Fibroblast of skin of abdomen (primary cell): ENCODE results near the gene AMBP.
"Not testable (repeated sequence)": the region's sequence is repeated elsewhere in the genome, so short reads cannot be mapped to it uniquely, and the experiment has no call there.

Experiments
- DNase-seq: peaks from one replicate; pipeline ENCODE4 v3.0.0-alpha.2; 2013

The AMBP gene

GRCh38 chr9:114091711-114092110, 13.6 kb upstream of the AMBP start:
- DNase-seq: no peak

DNA sequence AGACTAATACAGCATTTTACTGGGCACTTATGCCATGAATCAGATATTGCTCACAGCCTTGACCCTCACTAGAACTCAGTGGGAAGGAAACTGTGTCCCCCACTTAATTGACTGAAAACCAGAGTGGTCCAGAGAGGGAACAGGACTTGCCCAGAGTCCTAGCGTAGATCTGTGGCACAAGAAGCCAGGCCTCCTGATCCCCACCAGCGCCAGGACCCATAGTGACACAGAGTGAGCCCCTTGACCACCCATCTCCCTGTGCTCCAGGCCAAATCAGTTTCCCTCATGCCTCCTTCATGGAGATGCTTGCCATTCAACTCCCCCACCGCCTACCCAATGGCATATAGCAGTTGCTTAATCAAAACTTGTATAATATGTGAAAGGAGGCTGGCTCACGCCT, 12.7 kb upstream of the AMBP start:
- no peak for DNase-seq

DNA sequence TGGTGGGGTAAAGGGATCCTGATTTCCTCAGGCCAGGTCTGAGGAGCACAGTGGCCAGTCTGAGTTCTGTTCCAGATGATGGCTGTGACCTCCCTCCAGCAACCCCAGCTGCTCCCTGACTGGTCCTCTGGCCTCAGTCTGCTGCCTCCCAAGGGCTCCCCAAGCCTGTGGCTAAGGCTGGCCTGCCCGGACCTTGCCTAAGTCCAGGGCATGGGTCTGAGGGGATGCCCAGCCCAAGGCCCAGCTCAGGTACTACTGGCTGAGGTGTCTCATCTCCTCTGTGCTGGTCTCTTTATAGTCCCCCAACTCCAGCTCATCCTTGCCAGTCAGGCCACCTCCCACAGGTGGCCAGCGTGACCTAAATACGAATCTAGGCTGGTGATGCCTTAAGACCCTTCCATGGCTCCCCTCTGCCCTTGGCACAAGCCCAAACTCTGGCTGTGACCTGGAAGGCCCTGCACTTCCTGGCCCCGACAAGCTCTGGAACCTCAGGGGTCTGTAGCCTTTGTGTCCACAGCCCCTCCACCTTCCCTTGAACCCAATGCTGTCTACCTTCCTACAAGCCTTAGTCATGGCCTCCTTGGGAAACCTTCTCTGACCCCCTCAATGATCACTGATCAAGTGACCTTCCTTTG, 11.2 kb upstream of the AMBP start:
- DNase-seq: no peak

DNA sequence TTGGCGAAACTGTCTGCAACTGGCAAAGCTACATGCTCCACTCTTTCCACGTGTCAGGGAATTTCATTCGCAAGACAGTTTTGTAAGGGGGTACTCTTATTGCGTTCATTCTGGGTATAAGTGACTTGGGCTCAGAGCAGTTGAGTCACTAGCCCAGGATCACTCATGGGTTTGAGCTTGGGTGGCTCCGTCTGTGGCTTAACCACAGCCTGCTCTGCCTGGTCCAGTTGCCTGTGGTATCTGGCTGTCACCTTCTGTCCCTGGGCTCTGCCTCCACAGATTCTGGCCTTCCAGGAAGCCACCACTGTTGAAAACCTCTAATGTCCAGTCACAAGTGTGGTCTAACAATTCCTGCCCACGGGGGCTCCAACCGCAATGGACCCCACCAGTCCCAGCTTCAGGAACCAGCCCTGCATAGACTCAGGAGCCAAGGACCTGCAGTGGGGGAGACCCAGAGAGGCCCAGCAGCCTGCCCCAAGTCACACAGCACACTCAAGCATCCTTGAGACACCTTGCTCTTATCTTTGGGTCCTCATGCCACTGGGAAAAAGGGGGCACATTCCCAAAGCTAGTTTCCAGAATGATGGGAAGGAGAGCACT, 10.6 kb upstream of the AMBP start:
- no peak for DNase-seq

DNA sequence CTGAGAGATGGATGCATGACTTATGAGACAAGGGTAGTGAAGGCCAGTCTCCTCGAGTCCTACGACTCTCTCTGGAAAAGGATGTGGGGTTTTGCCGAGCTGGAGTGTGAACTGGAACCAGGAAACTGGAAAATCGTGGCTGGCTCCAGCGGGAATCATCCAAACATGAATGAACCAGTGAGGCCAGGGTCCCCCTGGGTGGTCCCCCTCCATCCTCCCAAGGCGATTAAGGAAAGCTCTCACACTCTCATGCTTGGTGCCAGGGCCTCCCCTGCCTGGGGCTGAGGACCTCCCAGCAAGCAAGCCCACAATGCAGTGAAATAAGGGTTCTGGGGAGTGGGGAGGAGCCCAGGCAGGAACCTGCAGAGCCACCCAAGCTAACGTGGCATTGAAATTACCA, 9.6 kb upstream of the AMBP start:
- DNase-seq: no peak

DNA sequence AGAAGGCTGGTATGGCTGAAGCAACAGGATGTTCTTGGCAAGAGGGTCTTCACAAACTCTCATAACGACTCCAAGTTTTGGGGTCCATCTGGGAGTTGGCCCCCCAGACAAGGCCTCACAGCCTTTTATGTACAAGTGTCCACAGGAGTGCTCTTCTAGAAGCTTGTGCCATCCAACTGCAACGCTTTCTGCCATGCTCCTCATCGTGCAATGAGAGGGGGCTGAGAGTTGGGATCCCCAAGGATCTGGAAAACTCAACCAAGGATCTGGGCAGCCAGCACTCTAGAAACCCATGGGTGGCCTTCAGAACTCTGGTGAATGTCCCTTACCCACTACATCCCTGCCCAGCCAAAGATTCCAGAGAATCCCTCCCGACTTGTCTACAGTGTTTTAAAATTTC, 8.5 kb upstream of the AMBP start:
- DNase-seq: no peak

- DNase-seq: no peak
Measured at GRCh38 chr9:114086009-114086408, 7.9 kb upstream of the AMBP start.

GRCh38 chr9:114085387-114085789, 7.3 kb upstream of the AMBP start:
- no peak for DNase-seq

- DNase-seq: no peak
Measured at GRCh38 chr9:114084282-114085073, 6.4 kb upstream of the AMBP start.

GRCh38 chr9:114083666-114084065, 5.6 kb upstream of the AMBP start:
- no peak for DNase-seq

- DNase-seq: not testable (repeated sequence)
Measured at GRCh38 chr9:114082763-114083412, 4.8 kb upstream of the AMBP start.

GRCh38 chr9:114082017-114082762, 4.1 kb upstream of the AMBP start:
- peak; percentile 83 for DNase-seq

DNA sequence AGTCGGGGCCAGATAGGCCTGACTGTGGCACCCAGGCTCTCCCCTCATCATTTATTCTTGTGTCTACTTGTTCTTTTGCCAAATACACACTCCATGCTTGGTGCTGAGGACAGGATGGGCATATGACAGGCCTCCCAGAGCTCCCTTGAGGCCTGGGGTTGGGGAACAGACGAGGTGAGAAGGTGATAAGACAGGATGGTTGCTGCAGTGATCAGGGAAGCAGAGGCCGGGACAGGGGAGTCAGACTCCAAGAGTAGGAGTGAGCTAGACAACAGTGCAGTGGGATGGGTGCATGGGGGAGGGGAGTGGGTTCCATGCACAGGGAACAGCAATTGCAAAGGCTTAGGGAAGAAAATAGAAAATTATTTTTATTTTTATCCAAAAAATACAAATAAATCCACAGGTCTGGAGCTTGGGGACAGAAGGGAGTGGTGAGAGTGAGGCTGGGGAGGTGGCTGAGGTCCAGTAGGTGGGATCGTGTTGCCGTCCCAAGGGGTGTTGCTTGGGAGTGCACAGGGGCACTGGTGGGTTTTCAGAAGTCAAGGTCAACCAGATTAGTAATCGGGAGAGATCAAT, 3.4 kb upstream of the AMBP start:
- no peak for DNase-seq

DNA sequence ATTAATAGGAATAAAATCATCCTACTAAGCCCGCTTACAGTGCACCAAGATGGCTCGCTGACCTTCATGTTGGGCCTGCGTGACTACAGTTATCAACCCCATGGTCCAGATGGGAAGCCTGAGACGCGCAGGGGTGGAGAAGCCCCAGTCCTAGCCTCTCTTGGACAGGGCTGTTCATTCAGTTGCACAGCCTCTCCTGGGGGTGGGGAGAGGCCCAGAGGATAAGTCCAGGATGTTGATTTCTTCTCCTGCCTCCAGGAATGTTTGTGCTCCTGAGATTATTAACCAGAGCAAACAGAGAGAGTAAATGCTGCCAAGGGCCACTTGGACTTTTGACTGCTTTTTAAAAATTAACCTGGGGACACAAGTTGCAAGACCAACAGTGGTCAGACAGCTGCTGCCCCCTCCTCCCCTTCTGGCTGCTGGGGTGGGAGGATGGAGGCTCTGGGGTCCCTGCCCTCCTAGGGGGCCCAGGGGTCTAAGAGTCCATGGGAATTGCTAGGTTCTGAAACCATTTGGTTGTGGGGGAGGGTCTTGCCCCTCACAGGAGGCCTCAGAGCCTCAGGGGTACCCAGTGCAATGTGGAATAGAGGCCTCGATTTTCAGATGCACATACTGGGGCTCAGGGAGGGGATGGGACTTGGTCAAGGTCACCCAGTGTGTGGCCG, 2.8 kb upstream of the AMBP start:
- no peak for DNase-seq

- DNase-seq: no peak
Measured at GRCh38 chr9:114080195-114080772, 2.2 kb upstream of the AMBP start.

GRCh38 chr9:114078781-114079156, 669 bp upstream of the AMBP start:
- no peak for DNase-seq

- no peak for DNase-seq
Measured at GRCh38 chr9:114077162-114077837, 800 bp downstream of the AMBP start.

DNA sequence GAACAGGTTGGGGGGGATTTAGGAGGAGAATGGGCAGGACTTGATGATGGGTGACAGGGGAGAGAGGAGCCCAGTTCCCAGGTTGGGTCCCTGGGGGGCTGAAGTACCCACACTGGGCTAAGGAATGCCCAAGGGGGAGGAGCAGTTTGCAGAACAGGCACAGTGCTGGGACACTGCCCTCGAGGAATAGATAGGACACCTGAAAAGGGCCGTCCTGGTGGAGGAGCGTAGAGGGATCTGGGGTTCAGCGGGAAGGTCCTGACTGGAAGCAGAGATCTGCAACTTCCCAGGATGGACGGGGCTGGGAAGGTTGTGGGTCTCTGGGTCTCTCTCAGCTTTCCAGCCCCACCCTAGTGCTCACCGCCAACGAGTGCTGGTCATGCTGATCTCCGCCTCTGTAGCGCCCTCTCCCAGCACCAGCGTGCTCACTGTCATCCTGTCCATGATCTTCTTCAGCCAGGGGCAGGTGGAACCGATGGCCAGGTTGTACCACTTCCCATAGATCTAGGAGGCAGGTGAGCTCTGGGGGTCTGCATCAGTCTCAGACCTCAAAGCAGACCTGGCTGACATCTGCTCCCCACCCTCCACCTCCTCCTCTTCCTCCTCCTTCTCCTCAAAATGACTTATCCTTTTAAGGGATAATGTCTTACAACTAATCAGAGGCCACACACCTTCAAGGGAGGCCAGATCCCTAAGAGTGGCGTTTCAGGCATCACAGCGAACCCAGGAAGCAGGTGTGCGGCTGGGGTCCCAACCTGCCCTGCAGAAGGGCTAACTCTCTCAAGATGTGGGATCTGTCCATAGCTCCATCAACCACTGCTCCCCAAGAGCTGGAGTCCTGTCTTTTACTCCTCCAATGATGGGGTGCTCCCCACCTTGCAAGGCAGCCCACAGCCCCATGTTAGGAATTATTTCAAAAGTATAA, 1.6 kb downstream of the AMBP start:
- no peak for DNase-seq

DNA sequence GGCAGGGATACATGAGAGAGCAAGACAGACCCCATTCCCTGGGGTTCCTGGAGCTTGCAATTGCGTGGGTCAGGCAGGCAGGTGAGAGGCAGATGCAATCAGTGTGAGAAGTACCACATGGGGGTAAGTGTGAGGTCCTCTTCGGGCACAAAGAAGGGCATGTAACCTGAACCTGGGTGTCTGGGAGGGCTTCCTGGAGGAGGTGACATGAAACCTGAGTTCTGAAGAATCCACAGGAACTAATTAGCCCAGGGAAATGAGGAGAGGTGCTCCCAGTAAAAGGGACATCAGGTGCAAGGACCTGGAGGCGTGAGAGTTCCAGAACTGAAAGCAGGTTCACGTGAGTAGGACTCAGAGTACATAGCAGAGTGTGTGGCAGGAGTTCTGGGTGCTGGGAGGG, 2.5 kb downstream of the AMBP start:
- DNase-seq: no peak
